GM11168 (cell line): ENCODE results near the gene CLSTN1.

ENCODE experiments used
- in situ Hi-C: fragments of 300-500 bp; cut with MboI; formaldehyde crosslinking; loops from one replicate; pipeline ENCODE4 v1.12.0; 2022; ENCODE audit warnings: low sequenced_read_pairs; ENCODE audit not compliant: unreplicated experiment

CLSTN1 gene

DNA sequence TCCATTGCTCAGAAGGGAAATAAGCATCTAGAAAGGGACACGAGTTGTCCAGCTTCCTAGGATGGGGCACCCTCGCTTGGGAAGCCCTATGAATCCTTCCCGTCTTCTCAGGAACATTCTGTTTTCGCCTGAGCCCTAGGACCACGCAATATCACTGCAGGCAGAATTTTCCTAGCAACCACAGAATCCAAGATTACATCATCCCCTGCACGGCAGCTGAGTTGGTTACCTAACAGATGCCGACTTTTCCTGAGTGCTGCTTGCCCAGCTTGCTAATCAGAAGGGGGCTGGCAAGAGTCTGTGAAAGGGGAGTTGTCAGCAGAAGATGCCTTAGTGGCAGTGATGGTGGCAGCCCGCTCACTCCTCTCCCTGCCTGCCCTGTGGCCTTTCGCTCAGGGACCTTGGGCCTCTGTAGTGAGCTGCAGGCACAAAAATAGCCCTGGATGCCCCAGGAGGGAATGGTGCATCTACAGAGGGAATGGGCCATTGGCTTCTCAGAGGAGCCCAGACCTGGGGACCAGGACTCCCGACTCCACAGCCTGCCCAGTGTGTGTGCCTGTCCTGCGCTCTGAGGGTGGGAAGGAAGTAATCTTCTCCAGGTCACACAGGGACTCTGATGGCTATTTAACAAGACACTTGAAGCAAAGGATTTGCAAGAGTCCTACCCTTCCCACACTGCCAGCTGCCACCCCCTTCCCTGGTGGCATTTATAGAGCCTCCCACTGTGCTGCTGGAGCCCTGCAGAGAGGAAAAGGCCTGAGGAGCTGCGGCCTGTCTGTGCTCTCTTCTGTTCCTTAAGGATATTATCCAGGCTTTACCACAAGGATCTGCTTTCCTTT, 28.9 kb upstream of the CLSTN1 start:
- in situ Hi-C loops = no loop called here

DNA sequence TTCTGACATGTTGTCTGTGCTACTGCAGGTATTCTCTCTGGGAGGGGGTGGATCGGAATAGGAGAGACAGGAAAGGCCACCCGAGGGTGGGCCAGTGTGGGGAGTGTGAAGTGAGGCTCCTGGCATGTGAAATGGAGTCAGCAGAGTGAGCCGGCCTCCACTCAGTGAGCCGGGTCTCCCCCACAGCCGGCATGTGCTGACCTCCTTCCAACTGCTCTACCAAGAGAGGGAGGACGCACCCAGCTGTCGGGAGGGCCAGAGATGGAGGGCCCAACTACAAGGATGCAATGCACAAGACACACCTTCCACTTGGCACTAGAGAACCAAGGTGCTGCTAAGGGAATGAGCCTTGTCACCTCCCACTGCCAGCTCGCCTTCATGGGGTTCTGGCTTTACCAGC, 28.2 kb upstream of the CLSTN1 start:
- in situ Hi-C loops = no loop called here

- in situ Hi-C loops = no loop called here
Observed at GRCh38 chr1:9850442-9851162, 26.8 kb upstream of the CLSTN1 start.

GRCh38 chr1:9849691-9850441, 26.1 kb upstream of the CLSTN1 start:
- in situ Hi-C loops = no loop called here

DNA sequence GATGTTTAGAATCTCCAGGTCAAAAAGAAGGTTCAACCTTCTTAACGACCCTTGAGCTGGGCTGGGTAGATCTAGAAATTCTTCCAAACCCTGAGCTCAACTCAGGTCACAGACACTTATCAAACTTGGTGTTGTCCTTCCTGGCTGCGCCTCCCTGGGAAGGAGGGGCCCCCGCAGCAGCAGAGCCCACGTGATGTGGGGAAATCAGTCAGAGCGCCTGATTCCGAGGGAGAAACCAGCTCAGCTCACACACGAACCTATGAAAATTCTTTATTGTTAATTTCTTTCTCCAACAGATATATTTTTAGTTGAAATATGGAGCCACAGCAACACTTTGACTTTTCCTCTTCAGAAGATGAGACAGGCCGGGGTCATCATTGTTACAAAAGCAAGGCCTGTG, 24.3 kb upstream of the CLSTN1 start:
- in situ Hi-C loops = no loop called here

DNA sequence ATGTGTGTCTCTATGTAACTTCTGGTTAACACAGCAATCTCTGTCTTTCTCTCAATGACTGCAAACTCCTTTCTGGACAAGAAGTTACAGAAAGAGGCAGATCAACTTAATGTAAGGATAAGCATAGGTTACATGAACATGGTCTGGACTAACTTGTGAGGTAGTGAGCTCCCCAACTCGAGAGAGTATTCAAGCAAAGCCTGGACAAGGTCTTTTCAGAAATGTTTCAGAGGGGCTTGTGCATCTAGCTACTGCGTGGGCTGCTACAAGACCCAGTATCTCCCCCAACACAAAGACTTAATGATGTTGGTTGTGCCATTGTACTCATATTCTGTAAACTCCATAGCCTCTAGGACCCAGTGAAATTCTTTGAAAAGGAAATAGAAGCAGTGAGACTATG, 23.5 kb upstream of the CLSTN1 start:
- in situ Hi-C loops = no loop called here

DNA sequence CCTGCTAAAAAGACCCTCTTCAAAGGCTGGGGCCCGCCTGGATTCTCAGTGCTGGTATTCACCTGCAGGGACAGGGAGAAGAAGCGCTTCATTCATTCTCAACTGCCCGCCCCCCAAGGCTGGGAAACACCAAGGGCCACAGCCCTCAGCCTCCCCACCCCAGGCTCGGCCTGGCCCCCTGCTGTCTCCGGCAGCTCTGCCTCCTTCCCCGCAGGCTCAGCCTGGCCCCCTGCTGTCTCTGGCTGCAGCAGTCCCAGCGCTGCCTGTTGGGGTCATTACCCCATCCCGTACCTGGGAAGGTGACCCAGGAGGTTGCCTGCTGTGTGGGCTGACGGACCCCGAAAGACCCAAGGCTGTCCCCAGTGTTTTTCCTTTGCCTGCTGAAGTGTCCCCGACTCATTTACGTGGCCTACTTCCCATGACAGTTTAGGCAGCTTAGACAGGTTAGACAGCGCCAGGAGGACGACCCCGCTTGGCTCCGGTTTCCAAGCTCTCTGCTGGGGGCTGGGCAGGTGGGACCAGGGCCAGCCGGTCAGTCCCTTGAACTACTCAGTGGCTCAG, 22.9 kb upstream of the CLSTN1 start:
- in situ Hi-C loops = no loop called here

GRCh38 chr1:9845914-9846313, 22.1 kb upstream of the CLSTN1 start:
- in situ Hi-C loops = no loop called here

GRCh38 chr1:9844756-9845155, 21.0 kb upstream of the CLSTN1 start:
- in situ Hi-C loops = no loop called here

DNA sequence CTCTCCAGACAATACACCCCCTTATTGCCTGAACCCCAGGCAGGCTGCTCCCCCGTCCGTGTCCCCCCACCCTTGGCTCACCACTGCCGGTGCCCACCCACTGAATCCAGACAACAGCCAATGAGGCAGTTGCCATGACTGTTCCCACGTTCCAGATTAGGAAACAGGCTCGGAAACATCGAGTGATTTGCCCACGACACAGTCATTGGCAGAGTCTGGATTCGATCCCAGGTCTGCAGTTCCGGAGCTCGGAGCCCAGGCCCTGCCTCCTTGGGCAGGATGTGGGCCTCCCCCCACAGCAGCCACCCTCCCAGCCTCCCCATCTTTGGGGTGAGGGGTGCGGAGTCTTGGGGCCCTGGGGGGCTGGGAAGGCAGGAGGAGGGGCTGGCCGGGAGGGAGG, 20.3 kb upstream of the CLSTN1 start:
- in situ Hi-C loops = no loop called here

DNA sequence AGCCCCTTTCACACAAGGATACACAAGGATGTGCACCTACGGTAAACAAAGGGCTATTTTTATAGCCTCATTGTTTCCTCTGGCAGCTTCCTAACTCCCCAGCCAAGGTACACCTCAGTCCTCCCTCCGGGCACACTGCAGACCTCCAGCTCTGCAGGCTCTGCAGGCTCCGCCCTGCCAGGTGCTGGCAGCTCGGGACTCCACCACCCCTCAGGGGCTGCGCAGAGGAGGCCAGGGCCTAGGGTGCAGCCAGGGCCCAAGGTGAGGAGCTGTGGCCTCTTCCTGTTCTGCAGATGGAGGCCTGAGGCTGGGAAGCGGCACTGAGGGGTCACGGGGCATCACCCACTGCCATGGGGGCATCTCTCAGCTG, 19.8 kb upstream of the CLSTN1 start:
- in situ Hi-C loops = no loop called here

DNA sequence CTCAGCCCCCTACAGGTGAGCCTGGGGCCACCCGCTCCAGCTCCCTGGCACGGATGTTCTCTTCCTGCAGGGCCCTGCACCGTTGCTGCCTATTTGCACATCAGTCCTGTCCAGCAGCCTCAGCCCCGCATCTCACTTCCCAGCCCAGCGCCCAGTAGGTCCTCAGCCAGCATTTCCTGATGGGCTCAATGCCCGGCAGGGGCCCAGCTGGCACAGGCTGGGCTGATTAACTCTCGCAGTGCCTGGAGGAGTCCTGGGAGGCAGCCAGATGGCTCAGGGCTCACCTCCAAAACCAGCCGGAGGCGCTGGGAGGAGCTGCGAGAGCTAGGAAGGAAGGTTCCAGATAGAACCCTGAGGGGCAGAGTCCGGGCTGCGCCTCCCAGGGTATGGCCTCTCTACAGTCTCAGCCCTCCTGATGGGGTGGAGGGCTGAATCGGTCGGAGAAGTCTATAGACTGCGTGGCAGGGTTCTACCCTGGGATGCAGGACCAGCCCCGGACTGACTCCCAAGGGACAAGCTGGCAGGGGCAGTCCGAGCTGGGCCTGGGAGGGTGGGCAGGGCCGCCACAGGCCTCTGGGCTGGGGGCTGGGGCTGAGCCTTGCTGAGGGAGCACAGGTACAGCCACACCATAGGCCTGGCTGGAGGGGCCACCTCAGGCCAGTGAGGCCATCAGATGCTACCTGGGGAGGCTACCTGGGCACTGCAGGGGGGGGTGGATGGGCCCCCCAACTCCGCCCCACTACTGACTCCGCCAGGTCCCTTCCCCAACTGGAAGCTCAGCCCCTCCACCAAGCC, 19.2 kb upstream of the CLSTN1 start:
- in situ Hi-C loops = no loop called here

GRCh38 chr1:9842073-9842711, 18.4 kb upstream of the CLSTN1 start:
- in situ Hi-C loops = no loop called here

- in situ Hi-C loops = no loop called here
Observed at GRCh38 chr1:9841460-9841859, 17.7 kb upstream of the CLSTN1 start.

DNA sequence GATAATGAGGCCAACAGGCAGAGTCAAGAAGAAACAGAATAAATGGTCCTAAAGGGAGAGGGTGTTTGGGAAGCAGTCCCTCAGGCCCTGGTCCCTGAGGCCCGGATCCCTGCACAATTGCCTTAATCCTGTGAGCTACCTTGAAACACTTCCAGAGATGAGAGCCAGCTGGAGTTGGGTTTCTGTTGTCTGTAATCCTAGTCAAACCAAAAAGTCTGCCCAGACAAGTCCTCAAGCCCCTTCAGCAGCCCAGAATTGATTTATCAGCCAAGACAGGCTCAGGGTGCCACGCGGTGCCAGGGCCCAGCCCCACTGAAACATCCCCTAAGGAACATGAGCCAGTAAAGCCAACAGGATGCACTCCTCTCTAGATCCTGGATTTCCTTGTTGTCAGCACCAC, 16.4 kb upstream of the CLSTN1 start:
- in situ Hi-C loops = no loop called here

DNA sequence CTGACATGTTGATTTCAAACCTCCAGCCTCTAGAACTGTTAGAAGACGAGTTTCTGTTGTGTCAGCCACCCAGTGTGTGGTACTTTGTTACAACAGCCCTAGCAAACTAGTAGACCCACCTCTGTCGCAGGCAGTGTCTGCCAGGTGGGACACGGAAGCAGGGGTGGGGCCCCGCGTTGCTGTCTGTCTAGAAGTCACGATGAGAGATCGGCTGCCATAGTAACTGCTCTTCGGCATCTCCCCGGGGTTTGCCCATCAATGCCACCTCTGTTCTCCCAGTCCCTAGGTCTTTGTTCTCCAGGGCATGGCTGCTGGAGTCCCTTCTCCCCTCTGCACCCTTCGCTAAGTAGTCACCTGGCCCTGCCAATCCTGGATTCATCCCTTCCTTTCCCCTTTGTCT, 15.2 kb upstream of the CLSTN1 start:
- in situ Hi-C loops = no loop called here

GRCh38 chr1:9836632-9836960, 12.8 kb upstream of the CLSTN1 start:
- in situ Hi-C loops = no loop called here

DNA sequence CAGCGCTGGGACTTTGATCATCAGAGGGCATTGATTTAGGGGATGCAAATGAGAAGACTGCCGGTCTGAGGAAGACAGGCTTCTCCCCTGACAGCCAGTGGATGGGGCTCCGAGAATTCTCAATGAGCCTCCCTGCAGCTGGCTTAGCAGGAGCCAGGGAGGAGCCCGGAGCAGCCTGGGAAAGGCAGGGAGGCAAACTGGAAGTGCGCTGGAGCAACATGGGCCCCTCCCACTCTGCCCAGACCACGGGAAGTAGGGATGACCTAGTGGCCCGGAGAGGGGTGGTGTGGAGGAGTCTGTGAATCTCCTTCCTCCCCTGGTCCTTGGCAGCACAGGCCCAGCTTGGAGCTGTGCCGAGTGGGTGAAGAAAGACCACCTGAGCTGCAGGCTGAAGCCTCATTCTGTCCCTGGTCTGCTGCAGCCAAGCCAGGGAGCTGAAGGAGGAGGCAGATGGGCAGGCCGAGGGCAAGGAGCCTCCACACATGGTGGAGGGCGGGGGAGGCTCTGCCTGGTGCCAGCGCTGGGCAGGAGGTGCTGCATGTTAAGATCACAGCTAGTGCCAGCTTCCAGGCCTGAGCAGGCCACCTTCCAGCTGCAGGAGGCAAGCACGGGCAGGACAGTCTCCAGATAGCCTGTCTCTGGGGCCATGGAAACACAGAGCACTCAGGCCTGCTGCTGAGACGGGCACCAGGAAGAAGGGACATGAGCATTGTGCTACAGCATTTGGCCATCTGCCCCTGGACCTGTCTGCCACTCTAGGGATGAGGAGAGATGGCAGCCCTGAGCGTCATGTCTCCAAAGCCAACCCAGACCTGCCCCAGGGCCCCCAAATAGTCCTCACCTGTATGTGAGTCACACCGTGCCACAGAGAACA, 12.2 kb upstream of the CLSTN1 start:
- in situ Hi-C loops = no loop called here

DNA sequence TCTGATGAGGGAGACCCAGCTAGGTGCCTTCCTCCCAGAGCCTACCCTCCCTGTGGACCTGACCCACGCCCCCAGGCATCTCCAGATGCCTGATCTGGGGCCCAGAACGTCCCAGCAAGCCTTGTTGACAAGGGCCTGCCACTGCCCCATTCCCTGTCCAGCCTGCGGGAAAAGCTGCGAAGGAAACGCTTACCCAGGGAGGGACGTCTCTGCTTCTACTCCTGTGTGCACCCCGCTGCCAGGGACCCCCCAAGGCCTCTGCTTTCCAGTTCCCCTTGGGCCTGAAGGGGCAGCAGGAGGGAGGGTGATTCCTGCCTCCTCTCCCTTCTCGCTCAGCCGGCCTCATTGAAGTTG, 11.6 kb upstream of the CLSTN1 start:
- in situ Hi-C loops = no loop called here
